GM19467 (cell line): ENCODE measurements around the gene NUCKS1.

ENCODE experiments used
- ATAC-seq: cut with Tn5 transposase; IDR thresholded peaks from one replicate; pipeline ENCODE4 v1.9.1; 2021; ENCODE audit warnings: mild to moderate bottlenecking, moderate library complexity; ENCODE audit not compliant: unreplicated experiment

Gene NUCKS1, protein sequence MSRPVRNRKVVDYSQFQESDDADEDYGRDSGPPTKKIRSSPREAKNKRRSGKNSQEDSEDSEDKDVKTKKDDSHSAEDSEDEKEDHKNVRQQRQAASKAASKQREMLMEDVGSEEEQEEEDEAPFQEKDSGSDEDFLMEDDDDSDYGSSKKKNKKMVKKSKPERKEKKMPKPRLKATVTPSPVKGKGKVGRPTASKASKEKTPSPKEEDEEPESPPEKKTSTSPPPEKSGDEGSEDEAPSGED

DNA sequence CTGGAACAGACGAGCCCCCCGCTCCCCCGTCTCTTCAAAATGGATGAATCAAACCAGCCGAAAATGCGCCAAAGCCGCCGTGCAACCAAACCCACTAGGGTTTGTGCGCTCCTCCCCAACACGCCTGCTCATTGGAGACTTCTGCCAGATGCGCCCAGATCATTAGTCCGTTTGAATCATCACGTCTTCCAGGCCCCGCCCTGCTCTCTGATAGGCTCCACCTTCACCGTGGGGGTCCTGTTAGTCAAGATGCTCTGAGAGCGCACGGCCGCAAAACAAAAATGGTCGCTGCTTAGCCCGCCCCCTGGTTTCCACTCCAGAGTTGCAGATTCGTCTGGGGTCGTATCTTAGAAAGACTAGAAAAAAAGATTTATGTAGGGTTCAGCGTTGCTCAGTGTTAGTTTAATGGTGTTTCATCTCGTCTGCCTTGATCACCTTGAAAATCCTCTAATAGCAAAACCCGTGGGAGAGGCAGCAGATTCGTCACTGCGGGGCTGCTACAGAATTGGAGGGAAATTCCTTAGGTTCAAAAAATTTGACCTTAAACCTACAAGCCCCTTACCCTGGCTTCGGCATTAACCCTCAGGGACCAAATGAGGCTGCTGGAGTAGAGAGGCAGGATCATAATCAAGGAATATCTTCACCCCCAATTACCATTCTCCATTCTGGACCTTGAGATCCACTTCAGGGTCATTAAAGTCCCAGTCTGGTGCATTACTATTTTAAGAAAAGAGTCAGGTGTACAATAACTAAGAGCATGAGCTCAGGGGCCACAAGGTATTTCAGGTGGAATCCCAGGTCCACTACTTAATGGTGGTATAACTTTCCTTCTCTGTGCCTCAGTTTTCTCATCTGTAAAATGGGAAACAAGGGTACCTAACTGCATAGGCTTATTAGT lies at the start of gene NUCKS1:
TSS of gene NUCKS1 (minus strand) at position 45 of the 898 bp plus-strand sequence. CDS start 209 bp downstream, outside the sequence.
- ATAC-seq, result peak; percentile 66

DNA sequence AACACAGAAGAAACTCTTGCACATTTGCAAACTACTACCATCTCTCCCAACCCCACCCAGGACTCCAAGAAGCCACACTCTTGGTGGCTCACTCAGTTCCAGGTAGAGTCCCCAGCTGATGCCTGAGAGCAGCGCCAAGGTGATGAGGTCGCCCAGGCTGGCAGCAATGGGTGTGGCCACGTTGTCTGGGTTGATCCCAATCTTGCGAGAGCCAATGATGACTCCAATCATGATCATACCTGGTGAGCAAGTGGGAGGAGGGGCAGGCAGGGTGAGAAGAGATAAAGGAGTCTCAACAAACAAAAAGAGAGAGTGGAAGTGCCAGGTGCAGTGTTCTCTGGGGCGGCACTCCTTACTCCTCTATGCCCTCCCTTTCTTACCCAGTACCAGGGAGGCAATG lies 48.6 kb upstream of the NUCKS1 start:
- no peak for ATAC-seq

DNA sequence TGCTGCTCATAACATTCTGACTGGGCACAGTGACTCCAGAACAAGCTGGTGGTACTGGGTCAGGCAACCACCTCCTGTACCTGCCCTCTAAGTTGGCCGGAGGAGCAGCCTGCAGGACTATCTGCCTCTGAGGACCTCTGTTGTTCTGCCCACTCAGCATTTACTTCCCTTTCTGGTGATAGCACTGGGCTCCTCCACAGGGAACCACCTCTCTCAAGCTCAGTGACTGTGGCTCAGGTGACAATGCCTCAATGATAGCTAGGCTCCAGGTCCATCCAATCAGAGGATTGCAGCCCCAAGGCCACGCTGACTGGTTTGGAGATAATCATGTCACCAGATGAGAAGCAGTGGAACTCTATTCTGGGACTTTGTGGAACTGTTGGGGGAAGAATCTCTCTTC lies 47.2 kb upstream of the NUCKS1 start:
- no peak for ATAC-seq

DNA sequence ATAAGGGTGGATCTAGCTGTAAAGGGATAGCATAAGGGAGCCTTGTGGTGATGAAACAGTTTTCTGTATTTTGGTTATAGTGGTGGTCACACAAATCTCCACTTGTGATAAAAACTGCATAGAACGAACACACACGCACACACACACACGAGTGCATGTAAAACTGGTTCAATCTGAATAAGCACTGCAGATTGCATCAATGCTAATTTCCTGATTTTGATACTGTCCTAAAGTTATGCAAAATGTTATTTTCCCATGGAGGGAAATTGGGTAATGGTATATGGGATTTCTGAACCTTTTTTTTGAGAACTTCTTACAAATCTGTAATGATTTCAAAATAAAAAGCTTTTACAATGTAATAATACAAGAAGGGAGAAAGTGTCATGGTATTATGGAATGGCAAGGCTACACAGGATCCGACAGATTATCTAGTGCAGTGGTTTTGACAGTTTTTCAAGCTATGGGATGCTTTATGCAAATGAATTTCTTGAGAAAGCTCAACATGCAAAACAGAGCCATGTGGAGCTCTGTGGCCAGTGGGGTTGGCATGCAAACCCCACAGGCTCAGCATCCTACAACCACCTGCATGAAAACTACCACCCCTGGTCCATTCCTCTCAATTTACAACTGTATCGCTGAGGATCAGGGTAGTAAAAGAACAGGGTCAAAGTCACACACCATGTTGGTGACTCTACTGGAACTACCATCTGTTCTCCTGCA lies 44.2 kb upstream of the NUCKS1 start:
- no peak for ATAC-seq

DNA sequence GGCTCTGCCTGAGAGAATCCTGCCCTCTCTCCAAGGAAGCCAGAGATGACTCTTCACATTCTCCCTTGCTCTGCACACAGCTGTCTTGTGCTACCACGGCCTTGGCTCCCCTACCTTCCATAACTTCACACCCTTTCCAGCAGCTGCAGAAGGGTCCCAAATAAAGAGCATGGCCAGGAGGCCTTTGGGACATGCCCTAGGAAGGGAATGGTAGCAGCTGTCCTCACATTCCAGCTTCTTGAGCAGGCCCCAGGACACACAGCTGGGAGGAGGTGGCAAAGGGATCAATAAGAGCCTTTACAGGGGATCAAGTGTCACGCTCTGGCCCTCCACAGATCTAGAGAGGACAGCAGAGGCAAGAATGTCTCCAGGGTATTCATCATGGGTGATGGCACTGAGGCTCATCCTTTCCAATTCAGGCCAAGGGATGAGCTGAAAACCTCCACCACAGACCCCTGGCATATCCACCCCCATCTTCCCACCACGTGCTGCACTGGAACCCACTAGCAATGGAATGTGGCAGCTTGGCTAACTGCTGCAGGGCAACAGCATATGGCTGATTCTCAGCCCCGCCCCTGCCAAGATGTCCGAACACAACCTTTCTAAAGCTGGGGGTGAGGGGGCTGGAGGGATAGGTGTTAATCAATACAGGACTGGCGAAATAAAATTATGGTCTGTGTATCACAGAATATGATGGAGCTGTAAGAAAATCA lies 43.1 kb upstream of the NUCKS1 start:
- no peak for ATAC-seq

DNA sequence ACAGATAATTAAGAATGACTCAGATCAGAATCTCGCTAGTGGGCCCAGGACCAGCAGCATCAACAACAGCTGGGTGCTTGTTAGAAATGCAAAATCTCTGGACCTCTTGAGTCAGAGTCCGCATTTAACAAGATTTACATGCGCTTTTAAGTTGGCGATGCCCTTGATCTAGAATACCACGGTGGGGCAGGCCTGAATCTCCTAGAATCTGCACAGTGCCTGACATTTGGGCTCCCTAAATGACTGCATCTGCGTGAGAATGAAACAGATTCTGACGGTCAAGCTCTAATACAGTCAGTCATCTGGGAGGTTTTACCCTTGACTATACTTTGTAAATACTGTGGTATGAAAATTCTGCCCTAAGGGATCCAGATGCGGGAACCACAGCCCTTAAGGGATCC lies 42.5 kb upstream of the NUCKS1 start:
- no peak for ATAC-seq

DNA sequence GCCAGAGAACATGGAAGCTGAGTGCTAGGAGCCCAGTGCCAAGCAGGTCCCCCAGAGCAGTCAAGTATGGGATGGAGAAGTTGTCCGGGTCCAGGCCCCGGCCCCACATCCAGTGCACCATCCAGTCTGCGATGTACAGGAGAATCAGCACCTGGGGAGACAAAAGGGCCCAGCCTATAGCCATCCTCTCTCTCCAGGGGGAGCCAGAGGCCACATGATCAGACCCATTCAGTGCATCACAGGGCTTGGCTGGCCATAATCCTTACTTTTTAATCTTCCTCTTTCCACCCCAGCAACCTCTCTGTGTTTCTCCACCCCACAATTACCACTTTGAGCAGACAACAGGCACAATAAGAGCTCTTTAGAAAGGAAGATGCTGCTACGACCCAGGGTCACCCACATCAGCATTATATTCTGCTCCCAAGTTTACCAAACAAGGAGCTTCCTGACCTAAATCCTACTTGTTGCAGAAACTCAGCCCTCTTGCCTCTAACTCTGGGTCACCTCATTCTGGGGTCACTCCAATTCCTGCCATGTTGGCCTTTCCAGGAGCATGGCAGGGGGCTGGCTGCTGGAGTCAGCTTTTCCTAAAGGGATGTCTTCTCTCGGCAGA lies 41.7 kb upstream of the NUCKS1 start:
- no peak for ATAC-seq

DNA sequence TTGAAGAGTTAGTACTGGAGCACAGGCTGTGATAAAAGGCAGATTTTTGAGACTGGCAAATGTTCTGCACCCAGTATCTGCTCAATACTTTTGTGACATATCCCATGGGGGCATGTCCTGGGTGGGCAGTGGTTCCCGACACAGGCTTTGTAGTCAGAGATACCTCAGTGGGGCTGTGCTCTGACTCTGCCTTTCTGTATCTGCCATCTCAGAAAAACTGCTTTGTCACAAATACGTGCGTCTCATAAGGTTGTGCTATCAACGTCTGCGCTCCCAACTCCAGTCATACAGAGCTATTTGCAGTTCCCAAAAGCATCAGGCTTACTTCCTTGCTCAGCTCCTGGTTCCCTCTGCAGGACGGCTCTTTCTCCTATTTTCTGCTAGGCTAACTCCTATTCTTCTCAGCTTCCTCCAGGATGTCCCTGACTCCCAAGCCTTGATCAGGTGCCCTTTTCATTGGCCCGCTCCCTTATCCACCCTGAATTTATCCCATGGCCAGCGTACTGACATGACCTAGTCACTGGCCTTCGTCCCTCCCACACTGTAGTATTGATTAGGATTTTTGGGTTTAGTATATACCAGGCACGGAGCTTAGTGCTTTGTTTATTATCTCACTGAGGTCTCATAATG lies 37.4 kb upstream of the NUCKS1 start:
- ATAC-seq, result no peak

DNA sequence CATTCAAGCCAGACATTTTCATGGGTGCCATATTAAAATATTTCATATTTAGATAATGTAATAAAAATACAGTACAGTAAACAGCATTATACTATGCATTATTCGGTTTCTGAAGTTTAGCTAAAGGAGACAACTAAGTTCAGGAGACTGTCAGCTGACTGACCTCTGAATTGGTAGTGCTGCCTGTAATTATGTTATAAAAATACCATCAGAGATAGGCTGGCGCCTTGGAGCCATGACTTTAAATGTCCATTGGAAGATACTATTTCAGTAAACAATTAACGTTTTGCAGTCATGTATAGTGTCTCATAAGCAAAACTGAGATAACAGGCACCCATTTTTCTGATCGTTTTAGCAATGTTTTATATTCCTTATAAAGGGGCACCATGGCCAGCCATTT lies 36.6 kb upstream of the NUCKS1 start:
- no peak for ATAC-seq

DNA sequence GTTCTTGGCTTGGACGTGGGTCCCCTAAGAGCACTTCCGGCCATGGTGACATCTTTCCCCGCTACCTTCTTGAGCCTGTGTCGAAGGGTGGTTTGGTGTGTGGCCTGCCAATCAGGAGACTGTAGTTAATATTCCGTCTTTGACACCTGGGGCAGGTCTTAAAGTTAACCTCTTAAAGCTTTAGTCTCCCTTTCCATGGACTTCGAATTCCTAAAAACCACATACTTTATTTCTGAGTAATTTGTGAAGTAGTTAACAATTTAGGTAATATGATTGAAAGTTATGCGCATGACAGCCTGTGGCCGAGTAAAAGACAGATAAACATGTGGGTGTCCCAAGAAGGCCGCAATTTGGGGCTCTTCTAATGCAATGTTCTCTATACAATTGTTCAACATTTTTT lies 35.5 kb upstream of the NUCKS1 start:
- no peak for ATAC-seq

DNA sequence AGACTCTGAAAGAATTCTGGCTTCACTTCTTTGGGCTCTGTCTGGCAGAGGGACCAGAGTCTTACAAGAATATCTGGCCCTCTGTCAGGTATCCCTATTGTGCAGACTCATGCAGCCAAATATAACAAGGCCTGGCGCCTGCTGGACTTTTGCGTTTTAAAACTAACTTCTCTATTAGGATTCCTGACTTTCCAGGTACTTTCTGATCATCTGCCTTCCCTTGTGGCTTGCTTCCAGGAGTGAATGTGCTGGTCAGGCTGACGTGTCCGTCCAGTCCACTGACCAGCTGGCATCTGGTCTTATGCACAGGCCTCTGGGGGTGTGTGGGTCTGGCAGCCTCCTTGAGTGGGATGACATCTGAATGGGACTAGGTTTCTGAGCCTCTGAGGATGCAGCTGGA lies 33.9 kb upstream of the NUCKS1 start:
- no peak for ATAC-seq

DNA sequence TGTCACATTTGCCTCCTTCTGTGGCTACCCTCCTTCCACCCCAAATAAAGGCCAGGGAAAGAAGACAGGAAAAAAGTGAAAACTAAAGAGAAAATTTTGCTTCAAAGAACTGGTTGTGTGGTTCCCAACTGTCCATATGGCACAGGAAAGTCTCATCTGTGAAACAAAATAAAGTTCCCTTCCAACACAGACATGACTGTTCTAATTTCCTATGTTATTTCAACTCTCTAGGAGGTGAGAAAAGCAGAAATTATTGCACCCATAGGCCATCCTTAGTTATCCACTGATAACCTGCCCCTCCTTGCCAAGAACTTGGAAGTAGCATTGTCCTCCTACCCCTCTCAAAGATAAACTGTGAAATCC lies 33.4 kb upstream of the NUCKS1 start:
- no peak for ATAC-seq

DNA sequence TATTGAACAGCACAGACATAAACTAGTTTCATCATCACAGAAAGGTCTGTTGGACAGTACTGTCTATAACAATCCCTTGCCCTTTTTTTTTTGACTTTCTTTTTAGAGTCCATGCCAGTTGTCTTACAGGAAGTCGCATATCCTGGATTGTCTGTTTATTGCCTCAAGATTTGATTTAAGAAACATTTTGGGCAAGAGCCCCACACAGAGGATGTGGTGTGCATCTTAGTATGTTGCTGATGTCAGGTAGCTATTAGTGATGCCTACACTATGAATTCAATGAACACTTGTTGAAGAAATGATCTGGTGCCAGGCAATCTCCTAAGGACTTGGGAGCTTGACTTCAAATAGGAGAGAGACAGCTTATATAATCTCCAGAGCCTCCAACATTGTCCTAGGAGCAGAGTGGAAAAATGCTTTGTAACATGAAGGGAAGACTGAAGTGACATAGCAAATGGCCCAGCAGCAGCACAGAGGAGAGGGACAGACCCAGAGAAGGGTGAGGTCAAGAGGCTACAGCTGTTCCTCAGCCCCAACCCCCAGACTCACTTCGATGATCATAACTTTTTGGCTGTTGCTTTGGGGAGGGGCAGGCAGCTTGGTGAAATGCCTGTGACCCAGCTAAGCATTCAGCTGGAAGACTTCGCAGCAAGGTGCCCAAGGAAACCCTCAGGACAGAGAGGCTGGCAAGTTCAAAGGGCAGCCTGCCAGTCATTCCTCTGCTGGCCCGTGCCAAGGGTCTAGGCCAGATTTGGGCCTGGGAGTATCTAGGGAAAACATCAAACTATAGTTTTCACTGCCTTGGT lies 32.8 kb upstream of the NUCKS1 start:
- no peak for ATAC-seq

DNA sequence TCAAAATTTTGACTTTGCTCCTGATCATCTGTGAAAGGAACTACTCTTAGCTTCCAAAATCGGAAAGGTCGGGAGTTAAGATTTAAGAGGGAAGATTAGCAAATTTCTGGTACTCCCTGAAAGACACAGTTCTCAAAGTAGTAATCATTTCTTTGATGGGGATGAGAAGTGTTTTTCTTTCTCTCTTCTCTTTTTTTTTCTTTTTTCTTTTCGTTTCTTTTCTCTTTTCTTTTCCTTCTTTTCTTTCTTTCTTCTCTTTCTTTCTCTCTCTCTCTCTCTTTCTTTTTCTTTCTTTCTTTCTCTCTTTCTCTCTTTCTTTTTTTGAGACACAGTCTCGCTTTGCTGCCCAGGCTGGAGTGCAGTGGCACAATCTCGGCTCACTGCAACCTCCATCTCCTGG lies 30.4 kb upstream of the NUCKS1 start:
- ATAC-seq, result no peak

DNA sequence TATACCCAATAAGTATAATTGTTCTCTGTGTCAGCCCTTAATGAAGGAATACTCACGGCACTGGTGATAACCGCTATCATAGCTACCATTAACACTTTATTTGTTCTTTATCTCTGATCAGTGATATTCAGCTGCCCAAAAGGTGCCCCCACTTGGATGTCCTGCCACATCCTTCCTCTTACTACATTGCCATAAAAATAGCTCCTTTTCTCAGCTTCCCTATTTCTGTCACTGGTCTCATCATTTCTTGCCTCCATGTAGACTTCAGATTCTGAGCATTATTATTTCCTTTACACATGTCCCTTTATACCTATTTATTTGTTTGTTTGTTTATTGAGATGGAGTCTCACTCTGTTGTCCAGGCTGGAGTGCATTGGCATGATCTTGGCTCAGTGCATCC lies 28.0 kb upstream of the NUCKS1 start:
- no peak for ATAC-seq

DNA sequence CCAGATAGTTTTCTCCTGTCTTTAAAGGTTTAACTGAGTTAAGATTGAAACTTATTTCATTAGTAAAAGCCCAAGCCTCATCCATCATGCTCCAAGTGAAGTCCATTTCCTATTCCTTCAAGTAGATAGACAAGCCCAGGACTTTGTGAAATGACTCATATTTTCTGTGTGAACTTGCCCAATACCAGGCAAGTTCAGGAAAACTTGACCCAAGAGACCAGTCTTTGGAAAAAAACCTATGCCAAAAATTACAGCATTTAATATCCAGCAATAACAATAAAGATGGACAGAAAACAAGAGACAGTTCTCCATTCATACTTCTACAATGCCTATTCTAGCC lies 25.7 kb upstream of the NUCKS1 start:
- no peak for ATAC-seq

DNA sequence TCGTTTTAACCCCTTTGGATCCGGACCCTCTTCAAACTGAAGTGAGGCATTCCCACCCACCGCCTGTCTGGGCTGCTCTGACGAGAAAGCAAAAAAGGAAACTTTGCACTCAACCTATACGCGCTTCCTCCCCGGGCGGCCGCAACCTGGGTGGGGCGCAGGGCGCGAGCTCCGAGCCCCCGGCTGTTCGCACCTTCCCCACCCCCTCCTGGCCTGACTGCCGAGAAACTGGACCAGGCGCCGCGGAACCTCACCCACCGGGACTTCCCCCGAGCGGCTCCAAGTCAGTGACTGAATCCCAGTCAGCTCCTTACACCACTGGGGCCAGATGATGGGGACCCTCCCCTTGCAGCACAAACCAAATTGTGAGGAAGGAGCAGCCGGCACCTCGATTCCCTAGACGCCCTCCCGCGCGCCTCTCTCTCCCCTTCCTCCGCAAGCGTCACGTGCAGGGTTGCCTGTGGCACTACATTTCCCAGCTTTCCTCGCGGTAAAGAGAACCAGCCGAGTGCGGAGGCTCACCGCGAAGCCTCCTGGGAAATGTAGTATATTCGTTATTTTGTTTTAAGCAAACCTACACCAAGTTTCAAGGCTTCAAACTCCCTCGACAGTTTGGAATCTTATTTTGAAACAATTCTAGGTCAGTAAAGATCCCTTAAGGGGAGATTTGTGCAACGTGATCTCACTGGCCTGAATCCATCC lies 25.2 kb upstream of the NUCKS1 start, which contains the start of gene RAB29:
TSS of gene RAB29 (minus strand) at position 468 of the 702 bp plus-strand sequence. CDS start 526 bp downstream, outside the sequence.
- ATAC-seq, result peak; percentile 65

DNA sequence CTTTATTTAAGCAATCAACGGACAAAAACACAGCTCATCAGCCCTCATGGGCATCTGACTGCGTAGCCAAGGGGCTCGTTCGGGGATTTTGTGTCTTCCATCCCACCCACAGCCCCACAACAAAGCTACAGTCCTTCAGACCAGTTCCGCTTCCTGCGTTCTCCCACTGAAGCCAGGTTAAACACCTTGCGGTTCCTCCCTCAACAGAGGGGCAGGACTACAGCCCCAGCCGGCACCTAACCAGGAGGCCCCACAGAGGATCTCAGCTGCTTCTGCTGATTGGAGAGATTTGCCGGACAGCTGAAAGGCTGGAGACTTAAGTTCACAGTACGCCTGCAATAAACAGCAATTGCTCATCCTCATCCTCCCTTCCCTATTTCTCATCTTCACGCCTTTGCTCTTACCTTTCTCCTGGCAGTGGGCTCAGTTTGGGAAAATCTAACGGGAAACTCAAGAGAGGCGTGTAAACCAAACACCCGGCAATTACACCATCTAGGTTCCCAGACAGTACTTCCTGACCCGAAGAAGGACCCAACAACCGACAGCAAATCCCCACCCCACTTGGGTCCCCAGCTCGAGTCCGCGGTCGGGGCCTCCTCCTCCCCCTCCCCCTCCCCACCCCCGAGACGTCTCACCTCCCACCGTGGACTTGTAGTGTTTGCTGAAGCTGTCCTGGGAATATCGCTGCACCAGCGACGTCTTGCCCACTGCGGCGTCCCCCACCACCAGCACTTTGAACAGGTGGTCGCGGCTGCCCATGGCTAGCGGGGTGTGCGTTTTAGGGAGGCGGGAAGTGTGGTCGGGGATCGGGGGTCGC lies 24.4 kb upstream of the NUCKS1 start:
- ATAC-seq, result no peak
